Cardiac muscle cell (in vitro differentiated cells and primary cell): ENCODE measurements around the gene OR6A2. TPM values are rescaled to one million over a fixed set of nuclear protein-coding genes. Genes with fewer than 3 reads are reported as not detected.
A peak's percentile ranks its signal among the peaks of the same experiment; 100 is the strongest.
"Not testable (repeated sequence)": the region's sequence is repeated elsewhere in the genome, so short reads cannot be mapped to it uniquely, and the experiment has no call there.

ENCODE experiments used
- DNase-seq, 2 donors: peaks; one replicate each; pipeline versions ENCODE4 v3.0.0 to v3.0.0-alpha.2; 2010 to 2017; ENCODE audit warnings: low read depth in 1 of 2, low spot score in 1 of 2
- H3K27ac ChIP-seq: fragments of 200-600 bp; sonication (generic); 2 replicates; pipeline ENCODE4 v1.5.1; 2016
- H3K27me3 ChIP-seq: fragments of 200-600 bp; sonication (generic); 2 replicates; pipeline ENCODE4 v1.6.0; 2016; ENCODE audit warnings: control low read depth
- H3K36me3 ChIP-seq: fragments of 200-600 bp; sonication (generic); 2 replicates; pipeline ENCODE4 v1.5.1; 2016; ENCODE audit warnings: control low read depth
- H3K4me1 ChIP-seq: fragments of 200-600 bp; sonication (generic); 2 replicates; pipeline ENCODE4 v1.8.1; 2017; ENCODE audit warnings: low read depth, mild to moderate bottlenecking, mixed run types
- H3K4me3 ChIP-seq: fragments of 200-600 bp; sonication (generic); 2 replicates; pipeline ENCODE4 v1.5.1; 2016; ENCODE audit warnings: mild to moderate bottlenecking
- H3K9me3 ChIP-seq: fragments of 200-600 bp; sonication (generic); 2 replicates; pipeline ENCODE4 v1.5.1; 2017; ENCODE audit warnings: low read depth, mild to moderate bottlenecking, control low read depth
- CTCF ChIP-seq: IDR thresholded peaks from 2 replicates; pipeline ENCODE4 v1.5.1; 2012; ENCODE audit warnings: low read depth, mild to moderate bottlenecking, low read length
- polyA plus RNA-seq: library from polyadenylated mRNA; unstranded; fragments of >200 nt; fragmentation: Nextera tagmentation; extraction: Ambion mirVana; gene quantifications from 2 replicates; pipeline ENCODE4 v1.2.1, GENCODE V29; 2016
- total RNA-seq: library from RNA; depleted of rRNA; stranded (reverse); fragments of >200 nt; gene quantifications from 2 replicates; pipeline ENCODE4 v1.2.3, GENCODE V29; 2016

OR6A2 gene
- total and polyA plus RNA-seq, 2 experiments from 2014 or later = 0.07 to 0.12 TPM

- H3K27ac ChIP-seq = no peak overlapping the region
- H3K4me3 ChIP-seq = no peak overlapping the region
- H3K9me3 ChIP-seq = no peaks in the 10 kb centered on the region
- H3K27me3 ChIP-seq = no peaks in the 10 kb centered on the region
- H3K36me3 ChIP-seq = no peaks in the 10 kb centered on the region
- no peak for TF ChIP-seq CTCF
- H3K4me1 ChIP-seq = no peaks in the 10 kb centered on the region
- no peak for DNase-seq
These were observed 19.5 kb upstream of the OR6A2 start for GRCh38 chr11:6818967-6819366.

GRCh38 chr11:6817694-6818093 lies 18.2 kb upstream of the OR6A2 start:
- no peaks in the 10 kb centered on the region for H3K27me3 ChIP-seq
- no peak for TF ChIP-seq CTCF
- no peaks in the 10 kb centered on the region for H3K4me1 ChIP-seq
- no peak for DNase-seq
- no peaks in the 10 kb centered on the region for H3K9me3 ChIP-seq
- H3K4me3 ChIP-seq = no peak overlapping the region
- no peak overlapping the region for H3K27ac ChIP-seq
- no peaks in the 10 kb centered on the region for H3K36me3 ChIP-seq

- Histone ChIP-seq H3K9me3 (no peaks in the 10 kb centered on the region), H3K4me3 (no peak overlapping the region), H3K4me1 (no peaks in the 10 kb centered on the region), H3K36me3 (no peaks in the 10 kb centered on the region), H3K27ac (no peak overlapping the region), H3K27me3 (no peaks in the 10 kb centered on the region)
- no peak for TF ChIP-seq CTCF
- DNase-seq = no peak
These were observed 14.2 kb upstream of the OR6A2 start for GRCh38 chr11:6813656-6814055.

GRCh38 chr11:6812390-6813005 lies 13.0 kb upstream of the OR6A2 start:
- no peaks in the 10 kb centered on the region for H3K4me1 ChIP-seq
- H3K27me3 ChIP-seq = no peaks in the 10 kb centered on the region
- DNase-seq = peak; percentile 49 to 54
- H3K9me3 ChIP-seq = no peaks in the 10 kb centered on the region
- no peak overlapping the region for H3K4me3 ChIP-seq
- H3K36me3 ChIP-seq = no peaks in the 10 kb centered on the region
- TF ChIP-seq CTCF = peak; percentile 96
- no peak overlapping the region for H3K27ac ChIP-seq

GRCh38 chr11:6801075-6801474 lies 1.6 kb upstream of the OR6A2 start:
- H3K9me3 ChIP-seq, H3K4me1 ChIP-seq, H3K4me3 ChIP-seq, H3K36me3 ChIP-seq, H3K27ac ChIP-seq, DNase-seq, H3K27me3 ChIP-seq: not testable (repeated sequence)

- no peak for DNase-seq
- H3K9me3 ChIP-seq = no peaks in the 10 kb centered on the region
- no peak for TF ChIP-seq CTCF
These were observed 4.8 kb downstream of the OR6A2 start for GRCh38 chr11:6794639-6795038.

More at GRCh38 chr11:6794639-6795038, 4.8 kb downstream of the OR6A2 start:
- no peaks in the 10 kb centered on the region for H3K27me3 ChIP-seq
- no peak overlapping the region for H3K4me3 ChIP-seq
- no peaks in the 10 kb centered on the region for H3K4me1 ChIP-seq
- no peaks in the 10 kb centered on the region for H3K36me3 ChIP-seq
- H3K27ac ChIP-seq = no peak overlapping the region
